Neural progenitor cell (in vitro differentiated cells): ENCODE data around the gene ARHGEF39.

Experiments
- CTCF ChIP-seq: fragments of 200-600 bp; sonication (generic); IDR thresholded peaks from 2 replicates; pipeline ENCODE4 v1.5.1; 2017; ENCODE audit warnings: antibody characterized with exemption, mild to moderate bottlenecking
- EZH2 ChIP-seq: fragments of 200-600 bp; sonication (generic); IDR thresholded peaks from 2 replicates; pipeline ENCODE4 v1.6.1; 2017; ENCODE audit warnings: antibody characterized with exemption, mild to moderate bottlenecking, moderate library complexity
- EZH2phosphoT487 ChIP-seq: fragments of 200-600 bp; sonication (generic); IDR thresholded peaks from 2 replicates; pipeline ENCODE4 v1.6.1; 2017; ENCODE audit warnings: antibody characterized with exemption

DNA sequence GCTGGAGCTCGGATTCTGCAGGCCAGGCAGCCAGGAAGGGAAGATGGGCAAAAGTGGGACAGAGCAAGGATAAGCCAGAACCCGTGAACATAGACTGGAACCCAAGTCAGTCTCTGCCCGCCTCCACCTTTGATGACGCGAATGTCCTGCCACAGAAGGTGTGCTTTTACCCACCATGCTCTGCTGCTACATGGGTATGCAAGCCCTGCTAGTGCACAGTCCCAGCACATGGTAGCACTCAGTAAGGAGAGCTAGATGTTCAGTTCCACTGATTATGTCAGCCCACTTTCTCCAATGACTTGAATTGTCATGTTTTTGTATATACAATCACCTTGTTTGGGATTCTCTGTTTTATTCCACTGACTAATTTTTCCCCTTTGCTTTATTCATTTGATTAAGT is 35.4 kb downstream of the ARHGEF39 start:
- TF ChIP-seq CTCF (no peak), EZH2phosphoT487 (no peak), EZH2 (no peak)
